ENCODE results near the gene LSM5.

The LSM5 gene

GRCh38 chr7:32490127-32490796 lies at the start of gene LSM5:
Gene LSM5, minus strand, starts transcription at chr7:32490380. Its CDS starts 15 bp downstream, at chr7:32490365.
- DNase-seq: peak; percentile 81 to 90

GRCh38 chr7:32539366-32539765 lies 49.2 kb upstream of the LSM5 start:
- no peak for DNase-seq

- no peak for DNase-seq
Observed at GRCh38 chr7:32537760-32538159, 47.6 kb upstream of the LSM5 start.

GRCh38 chr7:32536585-32536984 lies 46.4 kb upstream of the LSM5 start:
- no peak for DNase-seq

- no peak for DNase-seq
Observed at GRCh38 chr7:32536016-32536415, 45.8 kb upstream of the LSM5 start.

- DNase-seq: no peak
Observed at GRCh38 chr7:32535162-32535702, 45.1 kb upstream of the LSM5 start.

- no peak for DNase-seq
Observed at GRCh38 chr7:32533276-32534029, 43.3 kb upstream of the LSM5 start.

GRCh38 chr7:32532716-32533115 lies 42.5 kb upstream of the LSM5 start:
- DNase-seq: no peak

GRCh38 chr7:32532086-32532485 lies 41.9 kb upstream of the LSM5 start:
- no peak for DNase-seq

GRCh38 chr7:32531402-32531801 lies 41.2 kb upstream of the LSM5 start:
- no peak for DNase-seq

GRCh38 chr7:32525839-32526238 lies 35.7 kb upstream of the LSM5 start:
- DNase-seq: no peak

GRCh38 chr7:32524631-32525030 lies 34.5 kb upstream of the LSM5 start:
- no peak for DNase-seq

GRCh38 chr7:32522746-32523530 lies 32.8 kb upstream of the LSM5 start:
- DNase-seq: no peak

- no peak for DNase-seq
Observed at GRCh38 chr7:32519763-32520162, 29.6 kb upstream of the LSM5 start.

GRCh38 chr7:32518534-32519140 lies 28.5 kb upstream of the LSM5 start:
- no peak for DNase-seq

GRCh38 chr7:32516551-32517100 lies 26.4 kb upstream of the LSM5 start:
- no peak for DNase-seq

GRCh38 chr7:32515890-32516550 lies 25.8 kb upstream of the LSM5 start:
- no peak for DNase-seq

- no peak for DNase-seq
Observed at GRCh38 chr7:32513210-32513609, 23.0 kb upstream of the LSM5 start.

GRCh38 chr7:32511791-32512190 lies 21.6 kb upstream of the LSM5 start:
- DNase-seq: no peak

- no peak for DNase-seq
Observed at GRCh38 chr7:32507414-32507813, 17.2 kb upstream of the LSM5 start.

- no peak for DNase-seq
Observed at GRCh38 chr7:32506266-32507054, 16.3 kb upstream of the LSM5 start.
